ENCODE measurements around the gene PHPT1.
A peak's percentile ranks its signal among the peaks of the same experiment; 100 is the strongest.
"Not testable (repeated sequence)": the region's sequence is repeated elsewhere in the genome, so short reads cannot be mapped to it uniquely, and the experiment has no call there.

PHPT1 gene

DNA sequence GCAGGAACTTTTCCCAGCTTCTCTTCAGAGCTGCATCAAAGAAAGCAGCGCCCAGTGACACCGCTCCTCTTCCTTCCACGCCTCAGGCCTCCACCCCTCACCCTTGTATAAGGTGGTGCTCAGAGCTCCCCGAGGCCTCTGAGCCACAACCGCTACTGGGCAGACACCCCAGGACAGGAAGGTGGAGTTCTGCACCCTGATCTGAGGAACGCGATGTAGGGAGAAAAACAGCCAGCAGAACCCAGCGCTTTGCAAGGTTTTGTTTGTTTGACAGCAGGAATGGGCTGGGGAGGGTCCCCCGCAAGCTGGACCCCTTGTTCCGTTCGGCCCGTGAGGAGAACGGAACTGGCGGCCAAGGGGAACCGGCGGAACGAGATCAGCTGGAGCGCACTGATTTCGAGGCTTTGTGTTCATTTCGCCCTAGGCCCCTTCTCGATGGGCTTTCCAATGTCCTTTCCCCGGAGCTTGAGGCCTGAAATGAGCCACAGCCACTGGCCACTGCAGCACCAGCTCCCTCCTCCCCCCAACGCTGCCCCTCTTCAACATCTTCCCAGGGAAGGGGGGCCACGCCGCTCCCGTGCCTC is 12.8 kb downstream of the PHPT1 start:
- no peak for DNase-seq

DNA sequence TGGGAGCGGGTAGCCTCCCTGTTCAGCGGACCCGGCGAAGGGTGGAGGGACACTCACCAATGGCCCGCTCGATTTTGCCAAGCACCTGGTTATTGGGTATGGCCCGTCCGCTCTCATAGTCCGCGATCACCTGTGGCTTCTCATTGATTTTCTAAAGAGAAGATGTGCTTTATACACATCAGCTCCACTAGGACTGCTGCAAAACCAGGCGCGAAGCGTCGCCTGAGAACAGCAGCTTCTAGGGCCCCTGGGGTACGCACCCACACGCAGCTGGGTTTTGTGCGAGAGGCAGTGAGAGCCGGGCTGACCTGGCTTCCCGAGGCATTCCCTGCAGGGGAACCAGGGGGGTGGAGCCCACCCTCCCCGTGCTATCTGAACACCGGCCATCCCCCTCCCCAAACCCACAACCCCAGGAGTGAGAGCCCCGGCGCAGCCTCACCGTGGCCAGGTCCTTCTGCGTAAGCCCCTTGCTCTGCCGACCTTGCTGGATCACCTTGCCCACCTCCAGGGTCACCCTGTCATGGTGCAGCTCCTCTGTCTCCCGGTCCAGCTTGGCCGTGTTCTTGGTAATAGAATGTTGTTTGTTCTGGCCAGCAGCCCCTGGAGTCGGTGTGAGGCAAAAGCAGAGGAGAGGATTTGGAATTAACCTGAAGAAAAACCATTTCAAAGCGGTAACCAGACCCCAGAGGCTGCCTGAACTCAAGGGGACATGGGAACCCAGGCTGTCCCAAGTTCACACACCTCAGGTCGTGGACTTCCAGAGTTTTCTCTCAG is 13.8 kb downstream of the PHPT1 start:
- no peak for DNase-seq

DNA sequence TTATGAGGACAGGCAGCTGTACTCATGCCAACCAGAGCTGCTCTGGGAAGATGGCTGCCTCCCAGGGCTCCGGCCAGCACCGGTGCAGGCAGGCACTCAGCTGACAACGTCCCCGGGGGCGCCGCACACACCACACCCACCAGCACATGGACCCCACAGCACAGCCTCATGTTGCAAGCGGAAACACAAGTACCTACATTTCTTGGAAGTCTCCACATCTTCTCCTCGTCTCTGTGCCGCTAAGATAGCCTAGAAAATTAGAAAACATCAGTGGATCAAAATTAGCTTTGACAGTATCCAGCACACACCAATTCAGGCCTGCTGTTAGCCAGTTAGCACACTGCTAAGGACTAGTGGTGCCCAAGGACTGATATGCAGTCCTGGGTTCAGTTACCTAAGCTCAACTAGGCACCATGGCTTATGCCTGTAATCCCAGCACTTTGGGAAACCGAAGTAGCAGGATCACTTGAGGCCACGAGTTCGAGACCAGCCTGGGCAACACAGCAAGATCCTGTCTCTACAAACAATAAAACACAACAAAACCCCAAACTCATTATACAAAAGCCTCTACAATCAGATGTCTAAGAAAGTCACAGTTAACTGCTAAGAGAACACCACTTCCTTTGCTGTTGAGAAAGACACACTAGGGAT is 14.5 kb downstream of the PHPT1 start:
- DNase-seq = no peak

DNA sequence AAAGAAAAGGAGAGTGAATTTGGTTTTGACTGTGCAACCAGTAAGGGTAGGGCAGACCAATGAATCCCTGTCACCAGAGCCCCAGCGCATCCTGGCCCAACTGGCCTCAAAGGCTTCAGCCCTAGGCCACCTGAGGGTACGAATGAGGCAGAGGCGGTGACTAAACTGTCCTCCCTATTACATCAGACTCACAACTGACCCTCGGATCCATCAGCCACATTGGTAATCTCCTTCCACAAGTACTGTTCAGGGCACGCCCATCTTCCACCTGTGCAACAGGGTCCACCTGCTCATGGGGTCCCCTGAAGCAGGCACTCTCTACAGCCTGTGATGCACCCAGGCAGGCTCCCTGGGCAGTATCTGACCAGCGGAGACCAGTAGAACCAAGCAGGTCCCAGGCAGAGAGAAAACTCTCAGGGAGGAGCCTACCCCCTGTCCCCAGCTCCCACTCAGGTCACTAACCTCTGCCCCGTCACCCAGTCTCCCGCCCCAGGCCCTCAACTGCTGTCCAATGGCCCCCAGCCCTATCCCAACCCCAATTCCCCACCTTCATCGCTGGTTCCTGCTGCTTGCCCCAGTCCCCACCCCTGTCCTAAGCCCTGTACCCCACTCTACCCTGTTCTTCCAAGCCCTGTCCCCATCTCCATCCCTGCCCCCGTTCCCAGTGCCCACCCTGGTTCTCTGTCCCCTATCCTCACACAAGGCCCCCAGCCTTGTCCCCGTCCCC is 16.0 kb downstream of the PHPT1 start:
- DNase-seq = no peak

DNA sequence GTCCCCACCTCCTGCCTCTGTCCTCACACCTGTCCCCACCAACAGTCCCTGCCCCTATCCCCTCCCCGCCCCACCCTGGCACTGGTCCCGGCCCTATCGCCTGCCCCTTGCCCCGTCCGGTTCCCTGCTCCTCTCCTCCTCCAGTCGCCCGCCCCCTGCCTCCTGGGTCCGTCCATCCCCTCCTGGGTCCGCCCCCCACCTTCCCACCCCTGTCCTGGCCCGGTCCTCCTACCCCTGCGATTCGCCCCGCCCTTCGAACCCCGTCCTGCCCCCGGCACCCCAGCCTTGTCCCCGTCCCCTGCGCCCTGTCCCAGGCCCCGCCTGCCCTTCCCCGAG is 16.5 kb downstream of the PHPT1 start:
- DNase-seq = no peak

DNA sequence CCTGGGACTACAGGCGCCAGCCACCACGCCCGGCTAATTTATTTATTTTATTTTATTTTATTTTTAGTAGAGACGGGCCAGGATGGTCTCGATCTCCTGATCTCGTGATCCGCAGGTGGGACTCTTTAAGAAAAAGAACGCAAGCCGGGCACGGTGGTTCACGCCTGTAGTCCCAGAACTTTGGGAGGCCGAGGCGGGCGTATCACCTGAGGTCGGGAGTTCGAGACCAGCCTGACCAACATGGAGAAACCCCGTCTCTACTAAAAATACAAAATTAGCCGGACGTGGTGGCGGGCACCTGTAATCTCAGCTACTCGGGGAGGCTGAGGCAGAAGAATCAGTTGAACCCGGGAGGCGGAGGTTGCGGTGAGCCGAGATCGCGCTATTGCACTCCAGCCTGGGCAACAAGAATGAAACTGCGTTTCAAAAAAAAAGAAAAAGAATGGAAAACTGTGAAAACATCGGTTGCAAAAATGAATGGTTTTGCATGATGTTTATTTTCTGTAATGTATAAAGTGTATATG is 17.8 kb downstream of the PHPT1 start:
- not testable (repeated sequence) for DNase-seq

DNA sequence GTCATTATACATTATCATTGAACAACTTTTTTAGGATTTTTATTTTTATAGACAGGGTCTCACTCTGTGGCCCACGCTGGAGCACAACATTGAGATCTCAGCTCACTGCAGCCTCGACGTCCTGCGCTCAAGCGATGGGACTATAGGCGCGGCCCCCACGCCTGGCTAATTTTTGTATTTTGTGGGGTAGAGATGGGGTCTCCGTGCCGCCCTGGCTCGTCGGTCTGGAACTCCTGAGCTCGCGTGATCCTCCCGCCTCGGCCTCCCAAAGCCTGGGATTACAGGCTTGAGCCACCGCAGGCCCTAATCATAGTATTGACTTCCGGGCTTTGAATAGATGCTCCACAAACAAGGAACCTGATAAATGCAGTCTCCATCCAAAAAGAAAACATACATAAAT is 18.3 kb downstream of the PHPT1 start:
- no peak for DNase-seq

DNA sequence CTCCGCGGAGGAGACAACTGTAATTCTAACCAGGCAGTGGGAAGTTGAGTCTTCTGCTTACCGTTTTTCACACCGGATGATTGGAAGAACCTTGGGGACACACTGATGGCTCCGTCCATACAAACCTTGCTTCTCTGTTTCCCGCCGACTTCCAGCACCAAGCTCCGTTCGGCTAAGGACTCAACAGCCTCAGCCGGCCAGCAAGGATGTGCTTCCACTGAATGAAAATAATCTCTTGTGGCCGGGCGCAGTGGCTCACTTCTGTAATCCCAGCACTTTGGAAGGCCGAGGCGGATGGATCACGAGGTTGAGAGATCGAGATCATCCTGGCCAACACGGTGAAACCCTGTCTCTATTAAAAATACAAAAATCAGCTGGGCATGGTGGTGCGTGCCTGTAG is 18.7 kb downstream of the PHPT1 start:
- no peak for DNase-seq

DNA sequence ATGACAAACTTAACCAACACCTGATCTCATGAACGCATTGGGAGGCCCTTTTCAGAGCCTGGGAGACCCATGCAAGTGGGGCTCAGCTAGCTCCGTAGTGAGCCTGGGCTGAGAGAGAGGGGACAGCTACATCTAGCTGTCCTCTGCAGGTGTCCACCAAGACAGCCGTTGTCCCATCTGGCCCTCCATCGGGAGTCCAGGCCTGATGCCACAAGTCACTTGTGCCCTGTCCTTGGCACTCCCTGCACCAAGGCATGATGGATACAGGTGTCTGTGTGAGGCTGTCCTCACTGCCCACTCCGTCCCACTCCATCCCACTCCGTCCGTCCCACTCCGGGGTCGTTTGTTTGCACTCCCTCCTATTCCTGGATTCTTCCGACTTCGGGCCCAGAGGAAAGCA is 19.4 kb downstream of the PHPT1 start:
- no peak for DNase-seq

DNA sequence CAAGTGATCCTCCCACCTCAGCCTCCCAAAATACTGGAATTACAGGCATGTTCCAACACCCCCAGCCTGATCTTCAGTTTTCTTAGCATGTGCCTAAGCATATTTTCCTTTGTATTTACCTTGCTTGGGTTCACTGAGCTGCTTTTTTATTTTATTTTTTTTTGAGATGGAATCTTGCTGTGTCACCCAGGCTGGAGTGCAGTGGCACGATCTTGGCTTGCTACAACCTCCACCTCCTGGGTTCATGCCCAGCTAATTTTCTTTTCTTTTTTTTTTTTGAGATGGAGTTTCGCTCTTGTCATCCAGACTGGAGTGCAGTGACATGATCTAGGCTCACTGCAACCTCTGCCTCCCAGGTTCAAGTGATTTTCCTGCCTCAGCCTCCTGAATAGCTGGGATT is 20.4 kb downstream of the PHPT1 start:
- DNase-seq = not testable (repeated sequence)

DNA sequence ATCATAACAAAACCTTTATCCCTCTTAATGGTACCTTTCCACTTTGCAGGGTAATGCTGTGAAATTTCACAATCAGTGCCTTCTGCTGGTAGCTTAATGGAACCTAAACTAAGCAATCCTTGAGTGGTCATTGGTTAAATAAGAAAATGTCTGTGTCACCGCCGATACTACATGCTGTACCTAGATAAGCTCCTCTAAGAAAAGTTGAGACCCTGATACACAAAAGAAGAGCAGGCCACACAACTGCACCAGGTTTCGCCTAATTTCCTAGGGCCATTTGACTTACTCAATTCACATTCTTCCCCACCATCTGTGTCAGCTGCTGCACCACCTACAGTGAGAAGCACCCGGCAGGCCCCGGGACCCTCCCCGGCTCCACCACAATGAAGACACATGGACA is 25.9 kb downstream of the PHPT1 start:
- DNase-seq = no peak

DNA sequence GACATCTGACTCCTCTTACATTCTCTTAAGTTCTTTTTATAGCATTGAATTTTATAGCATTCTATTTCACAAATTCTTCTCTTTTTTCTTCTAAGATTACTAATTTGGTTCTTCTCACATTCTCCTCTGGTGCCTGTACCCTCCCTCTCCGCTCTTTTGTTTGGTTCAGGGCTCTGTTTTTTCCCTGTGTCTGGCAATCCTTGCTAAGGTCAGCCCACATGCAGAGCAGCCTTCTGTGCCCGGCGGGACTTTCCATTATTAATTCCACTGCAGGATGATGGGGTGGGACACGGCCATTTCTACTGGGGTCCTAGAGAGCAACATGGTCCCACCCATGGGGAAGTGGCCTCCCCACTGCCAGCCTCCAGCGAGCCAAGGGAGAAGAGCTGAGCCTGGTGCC is 27.3 kb downstream of the PHPT1 start:
- no peak for DNase-seq

DNA sequence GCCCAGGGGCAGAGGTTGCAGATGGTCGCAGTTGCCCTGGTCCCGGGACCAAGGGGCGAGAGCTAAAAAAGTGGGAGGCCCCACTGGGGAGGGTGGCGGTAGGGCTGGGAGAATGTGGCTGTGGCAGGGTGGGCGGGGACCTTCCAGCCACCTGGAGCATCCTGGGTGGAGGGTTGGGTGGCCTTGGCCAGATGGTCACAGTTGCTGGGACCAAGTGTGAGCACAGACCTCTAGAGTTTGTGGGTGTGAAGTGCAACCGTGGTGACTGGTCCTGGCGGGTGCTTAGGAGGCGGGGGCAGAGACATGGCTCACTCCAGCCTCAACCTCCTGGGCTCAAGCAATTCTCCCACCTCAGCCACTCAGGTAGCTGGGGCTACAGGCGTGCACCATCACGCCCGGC is 31.4 kb downstream of the PHPT1 start:
- no peak for DNase-seq

DNA sequence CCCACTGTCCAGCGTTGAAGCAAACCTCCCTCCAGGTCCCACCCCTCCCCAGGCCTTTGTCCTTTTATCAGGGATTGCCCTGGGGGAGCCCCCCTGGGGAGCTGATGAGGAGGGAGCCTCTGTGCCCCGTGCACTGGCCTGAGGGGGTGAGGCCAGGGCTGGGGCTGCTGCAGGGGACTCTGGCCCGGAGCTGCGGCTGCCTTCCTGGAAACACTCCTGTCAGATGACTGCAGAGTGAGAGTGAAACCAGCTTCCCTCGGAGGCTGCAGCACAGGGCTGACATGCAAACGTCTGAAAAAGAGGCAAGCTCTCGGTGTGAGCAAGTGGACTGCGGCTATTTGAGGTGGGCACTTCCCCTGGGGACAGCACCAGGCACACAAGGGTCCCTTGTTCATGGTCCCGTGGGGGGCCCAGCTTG is 32.5 kb downstream of the PHPT1 start:
- DNase-seq = peak; percentile 19

DNA sequence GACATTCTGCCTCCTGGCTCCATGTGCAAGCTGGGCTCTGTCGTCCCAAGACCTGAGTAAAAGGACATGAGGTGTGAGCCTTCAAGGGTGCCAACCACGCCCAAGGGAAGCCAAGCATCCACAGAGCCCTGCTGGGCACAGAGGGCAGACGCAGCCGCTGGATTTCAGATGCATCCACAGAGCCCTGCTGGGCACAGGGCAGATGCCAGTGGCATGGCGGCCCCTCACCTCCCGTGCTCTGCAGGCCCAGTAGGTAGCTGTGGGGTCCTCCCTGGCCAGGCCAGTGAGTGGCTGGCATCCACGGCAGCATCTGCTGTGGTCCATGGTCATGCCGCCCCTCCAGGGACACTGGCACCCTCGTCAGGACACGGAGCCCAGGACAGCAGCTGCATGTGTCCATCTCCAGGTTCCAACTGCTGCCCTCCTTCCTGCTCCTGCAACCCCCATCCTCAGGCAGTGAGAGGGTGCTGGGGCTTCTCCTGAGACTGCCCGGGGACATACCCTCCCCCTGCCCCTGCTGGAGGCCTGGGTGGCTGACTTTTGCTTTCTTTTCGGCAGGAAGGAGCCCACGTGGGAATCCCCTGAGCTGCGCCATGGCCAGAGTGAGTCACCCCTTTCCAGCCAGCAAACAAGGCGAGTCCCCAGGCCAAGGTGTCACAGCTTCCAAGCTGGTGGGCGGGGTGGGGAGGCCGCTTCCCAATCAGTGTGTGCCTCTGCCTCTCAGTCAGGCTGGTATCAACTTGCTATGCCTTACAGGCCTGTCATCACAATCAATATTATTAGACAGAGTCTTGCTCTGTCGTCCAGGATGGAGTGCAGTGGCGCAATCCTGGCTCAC is 33.1 kb downstream of the PHPT1 start:
- DNase-seq = no peak

DNA sequence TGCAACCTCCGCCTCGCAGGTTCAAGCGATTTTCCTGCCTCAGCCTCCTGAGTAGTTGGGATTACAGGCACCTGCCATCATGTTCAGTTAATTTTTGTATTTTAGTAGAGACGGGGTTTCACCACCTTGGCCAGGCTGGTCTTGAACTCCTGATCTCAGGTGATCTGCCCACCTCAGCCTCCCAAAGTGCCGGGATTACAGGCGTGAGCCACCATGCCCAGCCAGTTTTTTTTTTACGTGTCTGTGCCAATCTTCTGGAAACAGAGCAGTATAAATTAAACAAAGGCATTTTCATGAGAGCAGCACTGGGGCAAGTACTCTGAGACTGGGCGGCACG is 33.7 kb downstream of the PHPT1 start:
- DNase-seq = not testable (repeated sequence)

DNA sequence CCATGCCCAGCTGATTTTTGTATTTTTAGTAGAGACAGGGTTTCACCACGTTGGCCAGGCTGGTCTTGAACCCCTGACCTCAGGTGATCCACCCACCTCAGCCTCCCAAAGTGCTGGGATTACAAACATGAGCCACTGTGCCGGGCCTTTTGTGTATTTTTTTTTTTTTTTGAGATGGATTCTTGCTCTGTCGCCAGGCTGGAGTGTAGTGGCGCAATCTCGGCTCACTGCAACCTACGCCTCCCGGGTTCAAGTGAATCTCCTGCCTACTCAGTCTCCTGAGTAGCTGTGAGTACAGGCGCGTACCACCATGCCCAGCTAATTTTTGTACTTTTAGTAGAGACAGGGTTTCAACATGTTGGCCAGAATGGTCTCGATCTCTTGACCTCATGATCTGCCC is 34.5 kb downstream of the PHPT1 start:
- not testable (repeated sequence) for DNase-seq

DNA sequence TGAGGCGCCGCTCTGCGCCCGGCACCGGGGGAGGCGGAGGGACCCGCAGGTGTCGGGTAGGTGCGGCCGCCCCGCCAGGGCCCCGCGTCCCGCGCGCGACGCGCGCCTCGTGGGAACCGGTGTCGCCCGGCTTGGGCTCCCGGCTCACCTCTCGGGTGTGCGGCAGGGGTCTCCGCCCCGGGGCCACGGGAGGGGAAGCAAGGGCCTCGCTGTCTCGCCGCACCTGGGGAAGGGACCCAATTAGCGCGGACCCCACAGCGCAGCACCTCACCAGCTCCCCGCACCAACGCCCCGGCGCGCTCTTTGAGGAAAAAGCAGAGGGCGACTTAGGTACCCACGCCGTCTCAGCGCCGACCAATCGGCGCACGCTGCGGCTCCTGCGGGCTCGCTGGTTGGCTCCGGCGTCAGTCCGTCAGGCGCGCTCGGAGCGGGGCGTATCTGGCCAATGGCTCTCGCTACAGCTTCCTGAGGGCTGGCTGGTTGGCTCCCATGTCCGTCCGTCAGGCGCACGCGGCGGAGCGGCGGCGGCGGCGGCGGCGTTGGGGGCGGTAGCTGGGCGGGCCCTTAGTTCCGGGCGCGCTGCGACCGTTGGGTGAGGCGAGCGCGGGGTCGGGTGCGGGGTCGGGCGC is 36.9 kb downstream of the PHPT1 start, which contains the start of gene TRAF2:
TSS of gene TRAF2 (plus strand) at position 567 of the 629 bp plus-strand sequence. CDS start 12,225 bp downstream, outside the sequence.
- peak; percentile 100 for DNase-seq

DNA sequence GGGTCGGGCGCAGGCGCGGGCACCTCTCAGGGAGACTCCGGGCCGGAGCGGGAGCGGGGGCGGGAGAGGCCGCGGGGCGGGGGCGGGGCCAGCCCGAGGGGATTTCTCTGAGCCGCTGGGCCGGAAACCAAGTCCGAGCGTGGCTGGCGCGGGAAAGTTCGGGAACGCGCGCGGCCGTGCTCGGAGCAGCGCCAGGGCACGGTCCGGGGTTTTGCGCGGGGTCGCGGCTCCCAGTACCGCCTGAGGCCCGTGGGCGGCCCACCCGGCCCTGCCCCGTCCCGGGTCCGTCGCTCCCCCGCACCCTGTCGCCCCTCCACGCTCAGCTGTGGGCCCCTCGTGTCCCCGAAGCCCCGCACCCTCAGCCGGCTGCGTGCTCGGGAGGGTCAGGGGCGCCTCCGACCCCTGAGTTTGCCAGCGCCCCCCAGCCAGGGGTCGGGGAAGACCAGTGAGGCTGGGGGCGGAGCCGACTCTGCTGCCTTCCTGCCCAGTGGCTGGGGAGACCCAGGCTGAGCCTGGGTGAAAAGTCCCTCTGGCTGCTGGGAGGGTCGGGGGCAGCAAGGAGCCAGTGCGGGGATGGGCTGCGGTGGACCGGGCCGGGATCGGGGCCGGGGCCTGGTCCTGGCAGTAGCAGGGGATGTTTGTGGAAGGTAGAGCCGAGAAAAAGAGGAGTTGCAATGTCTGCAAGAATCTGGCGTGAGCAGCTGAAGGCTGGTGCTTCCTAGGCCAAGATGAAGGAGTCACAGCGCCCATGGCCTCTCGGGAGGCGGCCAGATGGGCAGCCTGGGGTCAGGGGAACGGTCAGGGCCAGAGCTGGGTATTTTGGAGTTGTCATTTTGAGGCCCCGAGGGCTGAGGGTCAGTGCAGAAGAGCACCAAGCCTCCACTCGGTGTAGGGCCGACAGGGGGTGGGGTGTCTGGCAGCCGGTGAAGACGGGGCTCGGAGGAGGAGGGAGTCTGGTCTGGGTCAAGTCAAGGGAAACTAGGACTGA is 37.7 kb downstream of the PHPT1 start:
- DNase-seq = peak; percentile 63

DNA sequence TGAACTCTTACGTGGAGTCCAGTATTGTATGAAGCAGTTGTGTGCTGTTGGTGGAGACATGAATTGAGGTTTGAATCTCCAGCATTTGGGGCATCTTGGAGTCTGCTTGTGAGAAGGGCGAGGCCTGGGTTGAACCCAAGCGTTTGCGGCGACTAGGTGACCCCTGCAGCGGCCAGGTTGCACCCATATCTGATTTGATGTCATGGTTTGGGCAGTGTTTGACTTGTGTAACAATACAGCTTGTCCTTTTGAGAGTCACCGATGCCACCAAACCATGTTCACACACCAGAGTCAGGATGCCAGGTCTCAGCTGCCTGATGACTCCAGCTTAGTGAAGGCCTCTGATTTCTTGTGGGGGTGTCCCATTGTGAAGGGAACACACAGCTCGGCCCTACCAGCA is 39.2 kb downstream of the PHPT1 start:
- no peak for DNase-seq

DNA sequence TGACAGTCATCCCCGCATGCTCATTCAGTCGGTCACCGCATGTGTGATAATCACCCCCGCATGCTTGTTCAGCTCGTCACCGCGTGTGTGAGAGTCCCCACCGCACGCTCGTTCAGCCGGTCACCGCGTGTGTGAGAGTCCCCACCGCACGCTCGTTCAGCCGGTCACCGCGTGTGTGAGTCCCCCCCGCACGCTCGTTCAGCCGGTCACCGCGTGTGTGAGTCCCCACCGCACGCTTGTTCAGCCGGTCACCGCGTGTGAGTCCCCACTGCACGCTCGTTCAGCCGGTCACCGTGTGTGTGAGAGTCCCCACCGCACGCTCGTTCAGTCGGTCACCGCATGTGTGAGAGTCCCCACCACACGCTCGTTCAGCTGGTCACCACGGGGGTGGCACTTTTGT is 40.6 kb downstream of the PHPT1 start:
- no peak for DNase-seq
